Pons (tissue), 1 donor: ENCODE measurements around the gene DKKL1.
"Not testable (repeated sequence)": the region's sequence is repeated elsewhere in the genome, so short reads cannot be mapped to it uniquely, and the experiment has no call there.

Experiments
- DNase-seq: peaks from one replicate; pipeline ENCODE4 v3.0.0-alpha.2; 2016; ENCODE audit warnings: low spot score

Gene DKKL1

DNA sequence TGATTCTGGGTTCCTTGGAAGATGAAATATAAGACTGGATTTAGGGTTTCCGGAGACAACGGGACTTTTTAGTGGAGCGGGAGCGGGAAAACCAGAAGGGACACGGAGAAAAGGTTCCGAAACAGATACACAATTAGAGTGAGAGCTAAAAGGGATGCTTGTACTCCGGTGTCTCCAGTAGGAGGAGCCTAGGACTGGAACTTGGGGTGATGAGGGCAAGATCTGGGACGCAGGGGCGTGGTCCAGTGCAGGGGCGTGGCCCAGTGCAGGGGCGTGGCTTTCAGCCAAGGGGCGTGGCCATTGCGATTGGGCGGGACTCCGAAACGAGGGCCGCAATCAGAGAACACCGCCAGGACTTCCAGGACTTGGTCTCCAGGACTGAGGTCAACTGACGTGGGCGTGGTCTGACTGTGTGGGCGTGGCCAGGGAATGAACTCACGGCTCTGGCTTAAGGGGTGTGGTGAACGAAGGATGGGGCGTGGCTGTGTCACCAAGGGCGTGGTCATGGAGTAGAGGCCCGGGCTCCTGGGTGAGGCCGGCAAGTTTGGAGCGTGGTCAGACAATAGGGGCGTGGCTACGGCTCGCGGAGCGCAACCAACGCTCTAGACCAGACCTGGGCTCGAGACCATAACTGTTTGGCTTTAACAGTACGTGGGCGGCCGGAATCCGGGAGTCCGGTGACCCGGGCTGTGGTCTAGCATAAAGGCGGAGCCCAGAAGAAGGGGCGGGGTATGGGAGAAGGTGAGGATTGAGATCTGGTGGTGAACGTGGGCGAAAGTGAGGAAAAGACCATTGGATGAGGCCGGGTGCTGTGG is at the start of gene DKKL1:
Gene DKKL1, plus strand, starts transcription at position 610 of the 815 bp plus-strand sequence. Its CDS starts 122 bp downstream, at position 732.
- peak; percentile 63 for DNase-seq

DNA sequence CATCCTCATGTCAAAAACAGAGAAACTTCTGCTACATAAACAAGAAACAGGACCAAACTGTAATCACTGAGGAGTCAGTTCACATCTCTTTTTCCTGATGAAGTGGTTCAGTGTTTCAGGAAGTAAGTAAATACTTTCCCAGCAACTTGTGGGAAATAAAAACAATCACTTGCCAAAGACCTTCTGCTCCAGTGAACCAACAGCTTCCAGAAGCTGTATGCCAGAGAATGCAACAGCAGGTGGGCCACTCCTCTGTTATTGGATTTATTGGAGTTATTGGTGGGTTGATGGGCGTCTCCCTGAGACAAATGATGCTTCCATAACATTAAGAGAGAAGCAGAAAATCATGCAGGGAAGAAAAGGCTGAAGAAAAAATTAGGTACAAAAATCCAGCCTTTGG is 48.6 kb upstream of the DKKL1 start:
- DNase-seq, result no peak

DNA sequence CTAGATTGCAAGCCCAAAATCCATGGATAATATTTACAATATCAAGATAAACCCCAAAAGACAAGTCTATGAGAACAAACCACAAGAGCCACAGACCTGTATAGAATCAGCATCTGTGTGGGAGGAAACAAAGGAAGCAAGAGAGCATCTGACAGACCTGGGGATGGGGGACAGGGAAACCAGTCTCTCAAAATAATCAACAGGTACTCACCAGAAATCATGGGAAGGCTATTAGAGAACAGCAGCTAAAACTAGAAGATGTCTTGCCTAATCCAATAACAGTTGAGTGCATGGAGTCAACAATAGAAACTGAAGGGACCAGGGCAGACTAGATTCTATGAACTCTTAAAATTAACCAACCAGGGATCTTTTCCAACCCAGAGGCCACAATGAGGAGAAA is 47.4 kb upstream of the DKKL1 start:
- DNase-seq, result no peak

DNA sequence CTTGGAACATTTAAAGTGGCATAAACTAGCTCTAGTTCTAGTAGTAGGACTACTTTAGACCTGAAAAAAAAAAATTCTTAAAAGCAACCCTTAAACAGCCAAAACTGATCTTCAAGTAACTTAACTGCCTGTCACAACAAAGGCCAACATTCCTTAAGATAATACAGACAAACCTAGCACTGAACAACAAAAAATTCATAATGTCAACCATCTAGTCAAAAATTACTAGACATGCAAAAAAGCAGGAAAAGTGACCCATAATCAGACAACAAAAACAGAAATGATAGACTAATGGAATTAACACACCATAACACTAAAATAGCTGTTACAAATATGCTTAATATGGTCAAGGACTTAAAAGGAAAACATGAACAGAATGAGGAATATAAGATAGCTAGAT is 45.4 kb upstream of the DKKL1 start:
- no peak for DNase-seq

DNA sequence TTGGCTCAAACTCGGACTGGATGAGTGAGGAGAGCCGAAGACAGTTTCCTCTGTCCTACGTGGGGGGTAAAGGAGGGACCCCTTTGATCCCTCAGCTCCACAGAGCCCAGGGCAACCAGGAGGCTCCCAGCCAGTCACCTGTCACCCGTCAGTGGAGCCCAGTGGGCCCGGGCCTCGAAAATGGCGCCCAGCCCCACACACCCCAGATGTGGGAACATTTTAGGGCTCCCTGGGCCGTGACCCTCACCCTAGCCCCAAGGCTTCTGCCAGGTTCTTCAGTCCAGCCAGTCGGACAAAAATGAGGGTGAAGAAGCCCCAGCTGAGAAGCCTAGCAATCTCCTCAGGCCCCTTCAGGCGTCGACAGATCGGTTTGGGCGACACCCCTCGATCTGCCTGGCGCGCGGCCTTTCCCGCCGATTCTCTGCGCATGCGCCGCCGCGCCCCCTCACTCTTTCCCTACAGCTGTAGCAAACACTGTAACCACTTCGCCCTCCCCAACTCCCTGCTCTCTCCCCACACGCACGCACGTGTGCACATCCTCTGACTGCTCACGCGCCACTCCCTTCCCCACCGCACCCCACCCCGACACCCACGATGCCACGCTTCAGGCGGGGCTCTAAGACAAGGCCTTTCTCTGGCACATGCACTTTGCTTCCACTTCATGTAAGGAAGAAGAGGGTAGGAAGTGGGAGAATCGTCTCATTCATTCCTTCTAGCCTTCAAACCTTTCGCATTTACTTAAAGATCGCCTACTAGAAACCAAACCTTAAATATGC is 38.7 kb upstream of the DKKL1 start, which contains the start of gene SLC6A16:
Gene SLC6A16, minus strand, starts transcription at position 391 of the 776 bp plus-strand sequence. CDS start 13,844 bp downstream, outside the sequence.
- no peak for DNase-seq

DNA sequence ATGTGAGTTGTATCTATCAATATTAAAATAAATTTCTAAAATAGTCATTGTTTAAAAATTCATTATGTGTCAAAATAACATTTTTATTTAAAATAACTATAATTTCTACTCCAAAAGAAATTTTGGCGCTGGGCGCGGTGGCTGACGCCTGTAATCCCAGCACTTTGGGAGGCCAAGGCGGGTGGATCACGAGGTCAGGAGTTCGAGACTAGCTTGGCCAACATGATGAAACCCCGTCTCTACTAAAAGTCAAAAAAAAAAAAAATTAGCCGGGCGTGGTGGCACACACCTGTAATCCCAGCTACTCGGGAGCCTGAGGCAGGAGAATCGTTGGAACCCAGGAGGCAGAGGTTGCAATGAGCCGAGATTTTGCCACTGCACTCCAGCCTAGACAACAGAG is 37.9 kb upstream of the DKKL1 start:
- DNase-seq, result not testable (repeated sequence)

DNA sequence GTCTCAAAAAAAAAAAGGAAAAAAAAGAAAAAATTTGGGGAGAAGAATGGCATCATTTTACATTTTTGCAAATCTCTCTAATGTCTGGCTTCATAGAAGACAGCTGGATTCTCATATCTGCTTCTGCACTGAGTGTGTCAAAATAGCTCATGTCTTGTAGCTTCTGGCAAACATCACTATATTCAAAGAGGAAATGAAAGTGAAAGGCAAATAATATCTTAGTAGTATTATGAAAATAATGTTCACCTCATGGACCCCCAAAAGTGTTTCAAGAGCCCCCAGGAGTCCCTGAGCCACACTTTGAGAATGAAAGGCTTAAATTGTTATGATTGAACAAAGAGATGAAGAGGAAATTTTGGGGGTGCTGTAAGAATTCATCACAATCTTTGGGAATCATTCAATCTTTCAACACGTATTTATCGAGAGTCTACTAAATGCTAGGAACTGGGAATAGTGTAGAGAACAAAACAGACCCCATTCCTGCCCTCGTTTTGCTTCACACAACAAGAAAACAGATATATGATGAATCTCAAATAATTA is 37.4 kb upstream of the DKKL1 start:
- no peak for DNase-seq

DNA sequence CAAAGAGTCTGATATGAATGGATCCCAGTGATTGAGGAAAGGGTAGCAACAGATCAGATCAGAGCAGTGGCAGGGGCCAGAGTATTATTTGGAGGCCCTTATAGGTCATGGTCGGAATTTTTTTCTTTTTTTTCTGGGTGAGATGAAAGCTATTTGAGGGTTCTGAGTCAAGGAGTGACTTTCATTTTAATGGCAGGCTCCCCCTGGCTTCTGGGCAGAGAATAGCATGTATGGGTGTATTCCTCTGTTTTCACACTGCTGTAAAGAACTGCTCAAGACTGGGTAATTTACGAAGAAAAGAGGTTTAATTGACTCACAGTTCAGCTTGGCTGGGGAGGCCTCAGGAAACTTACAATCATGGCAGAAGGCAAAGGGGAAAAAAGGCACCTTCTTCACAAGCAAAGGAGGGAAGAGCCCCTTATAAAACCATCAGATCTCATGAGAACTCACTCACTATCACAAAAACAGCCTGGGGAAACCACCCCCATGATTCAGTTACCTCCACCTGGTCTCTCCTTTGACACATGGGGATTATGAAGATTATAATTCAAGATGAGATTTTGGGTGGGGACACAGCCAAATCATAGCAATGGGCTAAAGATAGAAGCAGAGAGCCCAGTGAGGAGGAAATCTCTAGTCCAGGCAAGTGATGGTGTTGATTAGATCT is 35.7 kb upstream of the DKKL1 start:
- no peak for DNase-seq

DNA sequence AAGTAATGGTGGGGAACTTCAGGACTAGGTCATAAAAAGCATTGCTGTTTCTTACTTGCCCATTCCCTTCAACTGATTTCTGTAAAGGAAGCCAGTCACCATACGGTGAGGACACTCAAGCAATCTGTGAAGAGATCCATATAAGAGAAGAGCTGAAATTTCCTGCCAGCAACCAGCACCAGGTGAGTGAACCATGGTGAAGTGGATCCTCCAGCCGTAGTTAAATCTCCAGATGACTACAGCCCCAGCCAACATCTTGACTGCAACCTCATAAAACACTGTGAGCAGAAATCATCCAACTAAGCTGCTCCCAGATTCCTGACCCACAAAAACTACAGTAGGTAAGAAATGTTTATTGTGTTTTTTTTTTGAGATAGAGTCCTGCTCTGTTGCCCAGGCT is 34.9 kb upstream of the DKKL1 start:
- no peak for DNase-seq

DNA sequence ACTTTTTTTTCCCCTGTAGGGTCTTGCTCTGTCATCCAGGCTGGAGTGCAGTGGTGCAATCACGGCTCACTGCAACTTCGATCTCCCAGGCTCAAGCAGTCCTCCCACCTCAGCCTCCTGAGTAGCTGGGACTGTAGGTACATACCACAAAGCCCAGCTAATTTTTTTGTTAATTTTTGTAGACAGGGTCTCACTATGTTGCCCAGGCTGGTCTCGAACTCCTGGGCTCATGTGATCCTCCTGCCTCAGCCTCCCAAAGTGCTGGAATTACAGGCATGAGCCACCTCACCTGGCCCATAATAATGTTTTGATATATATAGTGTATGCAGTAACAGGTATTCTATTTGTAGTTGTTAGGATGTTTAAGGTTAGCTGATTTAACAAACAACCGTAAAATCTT is 32.5 kb upstream of the DKKL1 start:
- DNase-seq, result not testable (repeated sequence)

DNA sequence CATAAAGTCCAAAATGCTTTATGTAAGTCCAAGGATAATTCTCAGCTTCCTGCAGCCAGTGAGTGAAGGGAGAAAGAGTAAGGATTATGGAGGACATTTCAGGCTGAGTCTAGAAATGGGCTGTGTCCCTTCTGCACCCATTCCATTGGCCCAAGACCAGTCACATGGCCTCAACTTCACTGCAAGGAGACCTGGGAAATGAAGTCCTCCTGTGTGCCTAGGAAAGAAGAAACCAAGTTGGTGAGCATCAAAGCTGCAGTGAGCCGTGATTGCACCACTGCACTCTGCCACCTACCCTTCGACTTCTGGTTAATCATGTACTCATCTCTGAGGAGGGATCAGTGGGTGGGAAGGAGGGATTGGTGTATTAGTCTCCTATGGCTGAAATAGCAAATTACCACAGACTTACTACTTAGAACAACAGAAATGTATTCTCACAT is 32.0 kb upstream of the DKKL1 start:
- DNase-seq, result peak; percentile 64

DNA sequence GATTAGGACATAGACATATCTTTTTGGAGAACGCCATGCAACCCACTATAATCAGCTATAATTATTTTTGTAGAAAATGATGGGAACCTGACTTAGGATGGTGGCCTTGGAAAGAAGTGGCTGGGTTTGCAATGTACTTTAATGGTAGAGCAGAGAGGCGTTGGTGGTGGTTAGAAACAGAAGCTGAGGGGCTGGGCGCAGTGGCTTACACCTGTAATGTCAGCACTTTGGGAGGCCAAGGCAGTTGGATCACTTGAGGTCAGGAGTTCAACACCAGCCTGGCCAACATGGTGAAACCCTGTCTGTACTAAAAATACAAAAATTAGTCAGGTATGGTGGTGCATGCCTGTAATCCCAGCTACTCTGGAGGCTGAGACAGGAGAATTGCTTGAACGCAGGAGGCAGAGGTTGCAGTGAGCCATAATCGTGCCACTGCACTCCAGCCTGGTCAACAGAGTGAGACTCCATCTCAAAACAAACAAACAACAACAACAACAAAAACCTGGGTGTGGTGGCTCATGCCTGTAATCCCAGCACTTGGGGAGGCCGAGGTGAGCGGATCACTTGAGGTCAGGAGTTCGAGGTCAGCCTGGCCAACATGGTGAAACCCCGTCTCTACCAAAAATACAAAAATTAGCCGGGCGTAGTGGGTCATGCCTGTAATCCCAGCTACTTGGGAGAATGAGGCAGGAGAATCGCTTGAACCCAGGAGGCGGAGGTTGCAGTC is 30.8 kb upstream of the DKKL1 start:
- not testable (repeated sequence) for DNase-seq

DNA sequence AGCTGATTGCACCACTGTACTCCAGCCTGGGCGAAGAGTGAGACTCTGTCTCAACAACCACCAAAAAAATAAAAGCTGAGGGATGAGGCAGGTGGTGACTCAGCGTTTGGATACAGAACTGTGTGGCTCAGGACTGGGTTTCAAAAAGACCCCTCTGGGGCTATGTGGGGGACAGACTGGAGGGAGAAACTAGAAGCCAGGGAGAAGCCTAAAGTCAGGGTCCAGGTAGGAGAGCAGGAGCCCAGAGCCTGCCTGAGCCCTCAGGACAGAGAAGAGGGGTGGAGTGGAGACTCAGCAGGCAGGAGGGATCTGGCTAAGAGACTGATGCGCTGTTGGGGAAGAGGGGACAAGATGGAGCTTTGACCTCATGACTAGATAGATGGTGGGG is 30.3 kb upstream of the DKKL1 start:
- DNase-seq, result no peak

DNA sequence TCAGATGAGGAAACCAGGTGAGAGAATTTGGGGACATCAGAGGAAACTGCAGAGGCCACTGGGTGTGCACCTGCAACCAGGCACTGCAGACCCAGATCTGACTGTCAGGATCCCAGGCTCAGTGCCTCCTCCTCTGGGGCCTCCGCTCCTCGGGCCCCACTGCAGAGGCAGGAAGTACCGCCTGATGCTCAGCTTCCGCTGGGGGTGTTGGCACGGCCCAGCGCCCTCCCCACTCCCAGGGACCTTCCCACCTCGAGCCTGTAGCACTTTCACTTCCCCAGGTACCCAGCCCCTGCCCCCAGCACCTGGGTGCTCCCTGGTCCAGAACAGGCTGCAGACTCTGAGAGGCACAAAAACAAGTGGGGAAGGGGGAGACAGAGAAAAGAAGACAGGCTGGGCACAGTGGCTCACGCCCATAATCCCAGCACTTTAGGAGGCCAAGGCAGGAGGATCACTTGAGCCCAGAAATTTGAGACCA is 29.8 kb upstream of the DKKL1 start:
- DNase-seq, result peak; percentile 12

DNA sequence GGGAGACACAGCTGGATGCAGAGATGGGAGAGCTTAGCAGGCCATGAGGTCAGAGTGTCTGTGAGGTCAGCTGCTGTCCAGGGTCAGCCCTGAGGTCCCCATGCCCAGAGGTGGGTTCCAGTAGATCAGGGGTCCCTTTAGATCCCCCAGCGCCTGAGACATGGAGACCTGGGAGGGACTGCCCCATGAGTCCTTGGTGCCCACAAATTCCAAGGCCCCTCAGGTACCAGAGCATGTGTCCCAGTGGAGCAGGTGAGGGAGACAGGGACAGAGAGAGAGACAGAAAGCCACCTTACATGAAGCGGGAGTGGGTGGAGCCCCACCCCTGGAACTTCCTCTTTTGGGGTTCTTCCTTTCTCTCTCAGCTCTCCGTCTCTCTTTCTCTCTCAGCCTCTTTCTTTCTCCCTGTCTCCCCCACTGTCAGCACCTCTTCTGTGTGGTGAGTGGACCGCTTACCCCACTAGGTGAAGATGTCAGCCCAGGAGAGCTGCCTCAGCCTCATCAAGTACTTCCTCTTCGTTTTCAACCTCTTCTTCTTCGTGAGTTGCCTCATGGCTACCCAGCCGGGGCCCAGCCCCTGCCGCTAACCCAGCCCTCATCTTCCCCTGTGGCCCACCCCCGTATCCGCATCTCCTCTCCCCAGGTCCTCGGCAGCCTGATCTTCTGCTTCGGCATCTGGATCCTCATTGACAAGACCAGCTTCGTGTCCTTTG is 28.4 kb upstream of the DKKL1 start, which contains the start of gene CD37:
Gene CD37, plus strand, starts transcription at position 336 of the 713 bp plus-strand sequence. Its CDS starts 135 bp downstream, at position 471.
- peak; percentile 35 for DNase-seq

DNA sequence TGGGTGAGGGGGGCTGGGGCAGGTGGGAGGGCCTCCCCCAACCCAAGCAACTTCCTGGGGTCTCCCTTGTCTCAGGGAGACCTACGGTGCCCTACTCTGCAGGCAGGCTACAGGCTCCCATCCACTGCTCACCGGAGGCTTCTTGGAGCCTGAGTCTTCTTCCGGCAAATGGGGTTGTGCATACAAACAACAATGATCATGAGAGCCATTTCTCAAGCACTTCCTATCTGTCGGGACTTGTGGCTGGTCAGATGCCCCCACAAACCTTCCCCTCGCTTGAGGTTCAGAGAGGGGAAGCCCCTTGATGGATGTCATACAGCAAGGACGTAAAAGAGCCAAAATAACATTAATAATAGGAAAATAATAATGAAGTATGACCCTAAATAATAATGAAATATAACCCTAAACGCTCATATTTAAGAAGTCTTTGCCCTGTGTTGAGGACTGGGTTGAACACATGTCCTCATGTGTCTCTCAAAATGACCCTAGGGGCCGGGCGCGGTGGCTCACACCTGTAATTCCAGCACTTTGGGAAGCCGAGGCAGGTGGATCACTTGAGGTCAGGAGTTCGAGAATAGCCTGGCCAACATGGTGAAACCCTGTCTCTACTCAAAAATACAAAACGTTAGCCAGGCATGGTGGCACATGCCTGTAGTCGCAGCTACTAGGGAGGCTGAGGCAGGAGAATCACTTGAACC is 27.7 kb upstream of the DKKL1 start:
- DNase-seq, result no peak

DNA sequence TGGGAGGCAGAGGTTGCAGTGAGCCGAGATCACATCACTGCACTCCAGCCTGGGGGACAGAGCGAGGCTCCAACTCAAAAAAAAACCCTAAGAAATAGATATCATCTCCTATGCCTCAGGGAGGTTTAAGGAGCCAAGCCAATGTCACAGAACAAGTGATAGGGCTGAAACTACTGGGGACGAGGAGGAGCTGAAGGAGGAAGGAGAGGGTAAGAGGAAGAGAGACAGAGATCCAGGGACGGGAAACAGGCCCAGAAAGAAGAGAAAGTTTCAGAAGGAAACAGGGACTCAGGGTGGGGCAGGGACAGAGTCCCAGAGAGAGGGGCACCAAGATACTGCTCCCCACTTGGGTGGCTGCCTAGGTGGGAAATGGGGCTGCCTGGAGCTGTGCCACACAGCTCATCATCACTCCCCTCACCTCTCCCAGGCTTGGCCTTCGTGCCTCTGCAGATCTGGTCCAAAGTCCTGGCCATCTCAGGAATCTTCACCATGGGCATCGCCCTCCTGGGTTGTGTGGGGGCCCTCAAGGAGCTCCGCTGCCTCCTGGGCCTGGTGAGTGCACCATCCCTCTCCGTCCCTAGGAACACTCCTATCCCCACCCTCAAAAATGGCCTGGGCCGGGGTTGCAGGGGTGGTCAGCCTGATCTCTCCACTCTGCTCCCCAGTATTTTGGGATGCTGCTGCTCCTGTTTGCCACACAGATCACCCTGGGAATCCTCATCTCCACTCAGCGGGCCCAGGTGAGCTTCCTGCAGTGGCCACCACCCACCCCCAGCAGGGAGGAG is 27.0 kb upstream of the DKKL1 start:
- DNase-seq, result no peak

DNA sequence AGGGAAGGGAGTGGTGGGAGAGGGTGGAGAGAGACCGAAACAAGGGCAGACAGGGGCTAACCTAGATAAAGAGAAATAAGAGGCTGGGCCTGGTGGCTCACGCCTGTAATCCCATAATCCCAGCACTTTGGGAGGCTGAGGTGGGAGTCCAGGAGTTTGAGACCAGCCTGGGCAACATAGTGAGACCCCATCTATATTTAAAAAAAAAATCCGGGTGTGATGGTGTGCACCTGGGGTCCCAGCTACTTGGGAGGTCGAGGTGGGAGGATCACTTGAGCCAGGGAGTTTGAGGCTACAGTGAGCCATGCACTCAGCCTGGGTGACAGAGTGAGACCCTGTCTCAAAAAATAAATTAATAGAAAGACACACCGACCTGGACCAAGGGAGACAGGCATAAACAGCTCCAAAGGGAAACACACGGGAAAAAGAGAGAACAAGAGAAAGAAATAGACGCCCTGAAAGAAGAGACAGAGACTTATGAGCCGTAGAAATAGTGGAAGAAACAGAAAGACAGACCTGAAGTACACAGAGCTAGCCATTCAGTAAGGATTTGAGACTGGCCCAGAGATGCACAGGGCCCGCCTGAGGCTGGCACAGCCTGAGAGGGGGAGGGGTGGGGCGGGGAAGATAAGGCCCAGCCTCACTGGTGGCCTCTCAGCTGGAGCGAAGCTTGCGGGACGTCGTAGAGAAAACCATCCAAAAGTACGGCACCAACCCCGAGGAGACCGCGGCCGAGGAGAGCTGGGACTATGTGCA is 26.2 kb upstream of the DKKL1 start:
- no peak for DNase-seq
